Measurements from ENCODE around the gene PLB1.

PLB1 gene

GRCh38 chr2:28628506-28628905 is 132.6 kb downstream of the PLB1 start:
- Mint-ChIP-seq H3K36me3 (ENCODE audit: insufficient read depth) (peaks cover 7% of the 10 kb centered on the region), H3K4me1 (ENCODE audit: low read depth in 2 of 2) (peaks cover 19 to 29% of the 10 kb centered on the region in 2 donors), H3K4me3 (no peak overlapping the region), H3K9me3 (no peaks in the 10 kb centered on the region), H3K27ac (no peak overlapping the region), H3K27me3 (no peaks in the 10 kb centered on the region)
- no peak for DNase-seq
- ATAC-seq (replicated peaks), result no peak

DNA sequence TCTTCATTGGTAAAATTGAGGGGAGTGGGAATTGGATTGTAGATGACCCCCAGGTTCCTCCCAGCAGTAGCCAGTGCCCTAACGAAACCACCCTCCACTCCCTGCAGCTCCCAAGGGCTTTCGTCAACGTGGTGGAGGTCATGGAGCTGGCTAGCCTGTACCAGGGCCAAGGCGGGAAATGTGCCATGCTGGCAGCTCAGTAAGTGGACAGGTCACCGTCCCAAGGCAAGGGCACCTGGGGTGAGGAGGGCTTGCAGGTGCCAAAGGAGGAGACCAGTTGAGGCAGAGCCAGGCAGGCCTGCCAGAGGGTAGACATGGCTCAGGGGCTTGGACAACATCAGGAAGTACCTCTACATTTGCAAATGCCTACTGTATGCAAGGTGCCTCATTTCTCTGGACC is 133.1 kb downstream of the PLB1 start:
- Mint-ChIP-seq H3K27ac (peak overlapping the region in 1 of 2 donors; percentile 32), H3K27me3 (no peaks in the 10 kb centered on the region), H3K9me3 (no peaks in the 10 kb centered on the region), H3K4me3 (no peak overlapping the region), H3K4me1 (ENCODE audit: low read depth in 2 of 2) (peaks cover 18 to 26% of the 10 kb centered on the region in 2 donors), H3K36me3 (ENCODE audit: insufficient read depth) (peaks cover 7% of the 10 kb centered on the region)
- no peak for ATAC-seq (replicated peaks)
- DNase-seq, result no peak

DNA sequence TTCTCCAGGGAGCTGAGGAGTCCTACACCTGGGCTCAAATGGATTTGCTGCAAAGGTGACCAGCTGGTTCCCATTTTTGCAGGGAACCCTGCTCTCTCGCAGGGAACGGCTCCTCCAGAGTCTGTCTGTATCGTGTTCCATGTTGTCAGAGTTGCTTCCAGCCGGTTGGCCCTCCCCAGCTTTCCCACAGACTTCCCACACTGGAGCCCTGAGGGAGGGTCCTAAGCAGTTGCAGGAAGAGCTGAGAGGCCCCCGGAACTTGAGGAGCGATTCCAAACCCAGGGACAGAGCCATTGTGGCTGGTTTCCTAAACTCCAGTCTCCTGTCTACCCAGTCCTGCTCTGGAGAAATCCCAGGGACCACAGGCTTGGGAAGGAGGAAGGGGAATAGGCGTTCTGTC is 134.1 kb downstream of the PLB1 start:
- Mint-ChIP-seq H3K4me1 (ENCODE audit: low read depth in 2 of 2) (peaks cover 12 to 17% of the 10 kb centered on the region in 2 donors), H3K36me3 (ENCODE audit: insufficient read depth) (peaks cover 7% of the 10 kb centered on the region), H3K27ac (no peak overlapping the region), H3K4me3 (no peak overlapping the region), H3K9me3 (no peaks in the 10 kb centered on the region), H3K27me3 (no peaks in the 10 kb centered on the region)
- DNase-seq, result no peak
- ATAC-seq (replicated peaks), result no peak

DNA sequence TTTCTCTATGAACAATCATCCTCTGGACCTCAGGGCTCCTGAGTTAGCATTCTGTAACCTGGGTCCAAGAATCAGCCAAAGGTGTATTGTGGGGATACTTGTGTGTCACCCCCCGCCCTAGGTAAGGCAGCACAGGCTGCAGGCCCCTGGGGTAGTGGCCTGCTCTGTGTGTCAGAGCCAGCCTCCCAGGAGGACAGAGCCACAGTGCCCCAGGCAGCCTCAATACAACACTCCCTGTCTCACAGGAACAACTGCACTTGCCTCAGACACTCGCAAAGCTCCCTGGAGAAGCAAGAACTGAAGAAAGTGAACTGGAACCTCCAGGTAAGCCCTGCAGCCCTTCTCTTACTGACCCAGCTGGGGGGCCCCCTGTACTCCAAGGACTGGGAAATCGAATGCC is 134.5 kb downstream of the PLB1 start:
- Mint-ChIP-seq H3K9me3 (no peaks in the 10 kb centered on the region), H3K36me3 (ENCODE audit: insufficient read depth) (peaks cover 6% of the 10 kb centered on the region), H3K4me3 (no peak overlapping the region), H3K27ac (peak overlapping the region in 1 of 2 donors; percentile 8), H3K4me1 (ENCODE audit: low read depth in 2 of 2) (peaks cover 9 to 13% of the 10 kb centered on the region in 2 donors), H3K27me3 (no peaks in the 10 kb centered on the region)
- DNase-seq, result no peak
- ATAC-seq (replicated peaks), result no peak

DNA sequence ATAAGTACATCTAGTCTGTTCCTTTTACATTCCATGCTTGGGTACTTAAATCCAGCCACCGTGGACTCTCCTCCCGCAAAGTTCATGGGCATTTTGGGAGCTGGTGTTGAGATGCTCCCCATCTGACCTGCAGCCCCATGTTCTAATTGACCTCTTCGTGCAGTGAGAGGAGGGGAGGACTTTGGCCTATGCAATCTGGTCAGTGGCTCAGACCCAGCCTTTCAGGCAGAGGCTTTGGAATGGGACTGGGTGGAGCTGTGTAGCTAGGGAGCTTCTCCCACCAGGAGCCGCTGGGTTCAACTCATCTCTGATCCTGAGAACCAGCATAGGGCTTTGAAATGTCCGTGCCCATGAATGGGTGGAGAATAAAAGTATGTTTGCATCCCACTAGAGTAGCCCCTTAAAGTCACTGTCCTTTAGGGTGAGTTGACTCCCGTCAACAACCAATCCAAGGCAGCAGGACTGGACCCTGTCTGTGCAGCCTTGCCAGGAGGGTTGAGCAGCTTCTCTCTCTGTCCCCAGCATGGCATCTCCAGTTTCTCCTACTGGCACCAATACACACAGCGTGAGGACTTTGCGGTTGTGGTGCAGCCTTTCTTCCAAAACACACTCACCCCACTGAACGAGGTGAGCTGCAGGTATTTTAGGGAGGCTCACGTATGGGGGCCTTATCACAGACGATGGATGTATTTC is 135.8 kb downstream of the PLB1 start:
- H3K27me3 Mint-ChIP-seq, result no peaks in the 10 kb centered on the region
- no peak for DNase-seq
- H3K4me3 Mint-ChIP-seq, result no peak overlapping the region
- H3K27ac Mint-ChIP-seq, result peak overlapping the region; percentile 3 to 8
- ATAC-seq (replicated peaks), result no peak
- peaks cover 4% of the 10 kb centered on the region for H3K36me3 Mint-ChIP-seq (ENCODE audit: insufficient read depth)
- H3K9me3 Mint-ChIP-seq, result no peaks in the 10 kb centered on the region
- peaks cover 5 to 9% of the 10 kb centered on the region in 2 donors for H3K4me1 Mint-ChIP-seq (ENCODE audit: low read depth in 2 of 2)

DNA sequence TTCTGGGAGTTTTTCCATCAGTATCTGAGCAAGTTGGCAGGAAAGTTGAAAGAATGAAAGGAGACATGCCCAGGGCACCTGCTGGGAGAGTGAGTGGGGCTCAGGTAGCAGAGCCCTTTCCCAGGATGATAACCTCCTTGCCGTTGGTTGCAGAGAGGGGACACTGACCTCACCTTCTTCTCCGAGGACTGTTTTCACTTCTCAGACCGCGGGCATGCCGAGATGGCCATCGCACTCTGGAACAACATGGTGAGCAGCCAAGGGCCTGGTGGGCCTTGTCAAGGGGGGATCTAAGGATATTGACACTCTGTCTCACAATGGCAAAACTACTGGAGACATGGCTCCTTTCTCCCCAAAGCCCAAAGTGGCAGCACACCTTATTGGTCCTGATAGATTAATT is 136.9 kb downstream of the PLB1 start:
- H3K4me1 Mint-ChIP-seq (ENCODE audit: low read depth in 2 of 2), result peaks cover 1 to 2% of the 10 kb centered on the region in 2 donors
- peaks cover under 1% of the 10 kb centered on the region for H3K36me3 Mint-ChIP-seq (ENCODE audit: insufficient read depth)
- H3K9me3 Mint-ChIP-seq, result no peaks in the 10 kb centered on the region
- no peak for DNase-seq
- H3K4me3 Mint-ChIP-seq, result no peak overlapping the region
- no peak for ATAC-seq (replicated peaks)
- H3K27ac Mint-ChIP-seq, result no peak overlapping the region
- H3K27me3 Mint-ChIP-seq, result no peaks in the 10 kb centered on the region

- Mint-ChIP-seq H3K27ac (no peak overlapping the region), H3K27me3 (no peaks in the 10 kb centered on the region), H3K9me3 (no peaks in the 10 kb centered on the region), H3K4me1 (ENCODE audit: low read depth in 2 of 2) (no peaks in the 10 kb centered on the region), H3K36me3 (ENCODE audit: insufficient read depth) (no peaks in the 10 kb centered on the region), H3K4me3 (no peak overlapping the region)
- no peak for DNase-seq
- ATAC-seq (replicated peaks), result no peak
Observed at GRCh38 chr2:28633204-28633603, 137.3 kb downstream of the PLB1 start.

DNA sequence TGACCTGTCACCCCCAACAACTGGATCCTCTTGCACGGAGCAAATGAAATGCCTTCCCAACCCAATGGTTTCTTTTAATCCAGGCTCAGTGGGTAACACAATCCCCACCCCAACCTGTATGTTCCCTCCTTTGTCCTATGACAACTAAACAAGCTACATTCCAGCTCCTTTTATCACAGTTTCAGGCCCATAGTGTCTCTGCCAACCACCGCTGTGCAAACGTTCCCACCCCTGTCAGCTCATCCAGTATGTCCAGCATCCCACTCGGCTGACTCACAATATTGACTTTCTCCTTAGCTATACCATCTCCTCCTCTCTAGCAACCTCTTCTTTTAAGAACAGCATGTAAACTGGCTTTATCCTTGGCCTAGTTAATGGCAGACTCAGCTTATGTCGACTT is 137.9 kb downstream of the PLB1 start:
- Mint-ChIP-seq H3K9me3 (no peaks in the 10 kb centered on the region), H3K4me1 (ENCODE audit: low read depth in 2 of 2) (no peaks in the 10 kb centered on the region), H3K27me3 (no peaks in the 10 kb centered on the region), H3K4me3 (no peak overlapping the region), H3K27ac (no peak overlapping the region), H3K36me3 (ENCODE audit: insufficient read depth) (no peaks in the 10 kb centered on the region)
- ATAC-seq (replicated peaks) (no peak), DNase-seq (no peak)

- Mint-ChIP-seq H3K4me3 (no peak overlapping the region), H3K27ac (peak overlapping the region in 1 of 2 donors; percentile 7), H3K36me3 (ENCODE audit: insufficient read depth) (no peaks in the 10 kb centered on the region), H3K9me3 (no peaks in the 10 kb centered on the region), H3K4me1 (ENCODE audit: low read depth in 2 of 2) (no peaks in the 10 kb centered on the region), H3K27me3 (no peaks in the 10 kb centered on the region)
- DNase-seq, result no peak
- no peak for ATAC-seq (replicated peaks)
Observed at GRCh38 chr2:28635191-28635611, 139.3 kb downstream of the PLB1 start.

DNA sequence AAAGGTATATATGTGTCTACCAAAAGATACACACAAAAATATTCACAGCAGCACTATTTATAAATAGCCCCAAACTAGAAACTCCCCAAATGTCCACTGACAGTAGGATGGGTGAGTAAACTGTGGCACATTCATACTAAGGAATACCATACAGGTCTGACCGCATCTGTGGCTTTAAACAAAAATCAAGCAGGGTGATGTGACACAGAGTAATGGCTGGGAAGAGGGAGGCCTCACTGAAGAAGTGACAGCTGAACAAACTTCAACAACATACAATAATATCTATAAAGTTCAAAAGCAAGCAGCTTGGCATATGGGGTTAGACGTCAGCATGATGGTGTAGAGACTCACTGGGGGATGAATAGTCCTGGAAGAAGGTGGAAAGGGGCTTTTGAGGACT is 140.6 kb downstream of the PLB1 start:
- no peak overlapping the region for H3K4me3 Mint-ChIP-seq
- H3K9me3 Mint-ChIP-seq, result no peaks in the 10 kb centered on the region
- ATAC-seq (replicated peaks), result no peak

GRCh38 chr2:28637066-28638047 is 141.5 kb downstream of the PLB1 start:
- Mint-ChIP-seq H3K36me3 (ENCODE audit: insufficient read depth) (no peaks in the 10 kb centered on the region), H3K4me3 (no peak overlapping the region), H3K27me3 (no peaks in the 10 kb centered on the region), H3K4me1 (ENCODE audit: low read depth in 2 of 2) (no peaks in the 10 kb centered on the region), H3K27ac (no peak overlapping the region), H3K9me3 (no peaks in the 10 kb centered on the region)
- DNase-seq (no peak), ATAC-seq (replicated peaks) (no peak)

More for the DNA sequence above, 140.6 kb downstream of the PLB1 start:
- Mint-ChIP-seq H3K36me3 (ENCODE audit: insufficient read depth) (no peaks in the 10 kb centered on the region), H3K27me3 (no peaks in the 10 kb centered on the region), H3K27ac (no peak overlapping the region), H3K4me1 (ENCODE audit: low read depth in 2 of 2) (no peaks in the 10 kb centered on the region)
- DNase-seq, result no peak

GRCh38 chr2:28638102-28638501 is 142.2 kb downstream of the PLB1 start:
- DNase-seq (no peak), ATAC-seq (replicated peaks) (no peak)
- no peaks in the 10 kb centered on the region for H3K9me3 Mint-ChIP-seq
- peak overlapping the region in 1 of 2 donors; percentile 3 for H3K27ac Mint-ChIP-seq
- no peaks in the 10 kb centered on the region for H3K36me3 Mint-ChIP-seq (ENCODE audit: insufficient read depth)
- H3K4me1 Mint-ChIP-seq (ENCODE audit: low read depth in 2 of 2), result no peaks in the 10 kb centered on the region
- no peak overlapping the region for H3K4me3 Mint-ChIP-seq
- no peaks in the 10 kb centered on the region for H3K27me3 Mint-ChIP-seq

DNA sequence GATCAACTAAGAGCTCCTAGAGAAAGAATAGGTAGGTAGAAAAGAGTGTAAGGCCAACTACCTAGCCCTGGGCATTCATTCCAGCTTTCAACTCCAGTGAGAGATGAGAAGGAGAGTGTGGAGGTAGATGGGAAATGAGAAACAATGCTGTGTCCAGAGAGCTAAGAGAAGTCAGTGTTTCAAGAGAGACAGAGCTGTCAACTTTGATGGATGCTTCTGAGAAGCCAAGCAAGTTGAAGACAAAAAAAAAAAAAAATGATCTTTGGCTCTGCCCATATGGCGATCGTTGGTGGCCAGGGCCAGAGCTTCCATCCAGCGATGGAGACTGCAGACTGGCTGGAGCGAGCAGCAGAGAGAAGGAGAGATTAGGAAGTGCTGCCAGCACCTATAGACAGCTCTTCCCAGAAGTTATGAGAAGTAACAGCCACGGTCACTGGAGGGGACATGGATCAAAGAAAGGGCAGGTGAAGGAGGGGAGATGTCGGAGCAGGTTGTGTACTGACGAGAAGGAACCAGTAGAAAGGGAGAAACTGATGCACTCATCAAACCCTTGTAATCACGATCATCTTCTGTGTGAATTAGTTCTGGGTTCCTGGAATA is 143.3 kb downstream of the PLB1 start:
- H3K4me1 Mint-ChIP-seq (ENCODE audit: low read depth in 2 of 2), result no peaks in the 10 kb centered on the region
- H3K9me3 Mint-ChIP-seq, result no peaks in the 10 kb centered on the region
- no peaks in the 10 kb centered on the region for H3K36me3 Mint-ChIP-seq (ENCODE audit: insufficient read depth)
- no peaks in the 10 kb centered on the region for H3K27me3 Mint-ChIP-seq
- ATAC-seq (replicated peaks), result no peak
- no peak overlapping the region for H3K4me3 Mint-ChIP-seq
- no peak for DNase-seq
- H3K27ac Mint-ChIP-seq, result peak overlapping the region in 1 of 2 donors; percentile 3
